ENCODE results near the gene HK1.

Gene HK1

GRCh38 chr10:69361303-69361614 lies 83.0 kb downstream of the HK1 start:
- no peak for TF ChIP-seq CTCF (IDR thresholded peaks at IDR 0.05; ENCODE audit: insufficient read depth, low read depth, low read length, missing control alignments)

GRCh38 chr10:69362471-69362954 lies 84.2 kb downstream of the HK1 start:
- H3K4me3 ChIP-seq (ENCODE audit: low read depth, low read length) = no peak overlapping the region
- no peak for DNase-seq (ENCODE audit: low read depth)
- TF ChIP-seq CTCF (IDR thresholded peaks at IDR 0.05; ENCODE audit: insufficient read depth, low read depth, low read length, missing control alignments) = no peak

More at GRCh38 chr10:69361303-69361614, 83.0 kb downstream of the HK1 start:
- no peak overlapping the region for H3K4me3 ChIP-seq (ENCODE audit: low read depth, low read length)
- DNase-seq (ENCODE audit: low read depth) = no peak

- no peak for TF ChIP-seq CTCF (IDR thresholded peaks at IDR 0.05; ENCODE audit: insufficient read depth, low read depth, low read length, missing control alignments)
- no peak for DNase-seq (ENCODE audit: low read depth)
- H3K4me3 ChIP-seq (ENCODE audit: low read depth, low read length) = no peak overlapping the region
Observed at GRCh38 chr10:69363666-69364065, 85.4 kb downstream of the HK1 start.

GRCh38 chr10:69364232-69364940 lies 86.1 kb downstream of the HK1 start:
- no peak for DNase-seq (ENCODE audit: low read depth)
- no peak overlapping the region for H3K4me3 ChIP-seq (ENCODE audit: low read depth, low read length)
- TF ChIP-seq CTCF (IDR thresholded peaks at IDR 0.05; ENCODE audit: insufficient read depth, low read depth, low read length, missing control alignments) = no peak

- TF ChIP-seq CTCF (IDR thresholded peaks at IDR 0.05; ENCODE audit: insufficient read depth, low read depth, low read length, missing control alignments) = no peak
- no peak for DNase-seq (ENCODE audit: low read depth)
- no peak overlapping the region for H3K4me3 ChIP-seq (ENCODE audit: low read depth, low read length)
Observed at GRCh38 chr10:69366738-69367137, 88.4 kb downstream of the HK1 start.

GRCh38 chr10:69367469-69367868 lies 89.2 kb downstream of the HK1 start:
- H3K4me3 ChIP-seq (ENCODE audit: low read depth, low read length) = no peak overlapping the region
- no peak for DNase-seq (ENCODE audit: low read depth)
- no peak for TF ChIP-seq CTCF (IDR thresholded peaks at IDR 0.05; ENCODE audit: insufficient read depth, low read depth, low read length, missing control alignments)

All from GM12865 (cell line).